ENCODE measurements around the gene ZBTB37.
"Not testable (repeated sequence)": the region's sequence is repeated elsewhere in the genome, so short reads cannot be mapped to it uniquely, and the experiment has no call there.

Gene ZBTB37

DNA sequence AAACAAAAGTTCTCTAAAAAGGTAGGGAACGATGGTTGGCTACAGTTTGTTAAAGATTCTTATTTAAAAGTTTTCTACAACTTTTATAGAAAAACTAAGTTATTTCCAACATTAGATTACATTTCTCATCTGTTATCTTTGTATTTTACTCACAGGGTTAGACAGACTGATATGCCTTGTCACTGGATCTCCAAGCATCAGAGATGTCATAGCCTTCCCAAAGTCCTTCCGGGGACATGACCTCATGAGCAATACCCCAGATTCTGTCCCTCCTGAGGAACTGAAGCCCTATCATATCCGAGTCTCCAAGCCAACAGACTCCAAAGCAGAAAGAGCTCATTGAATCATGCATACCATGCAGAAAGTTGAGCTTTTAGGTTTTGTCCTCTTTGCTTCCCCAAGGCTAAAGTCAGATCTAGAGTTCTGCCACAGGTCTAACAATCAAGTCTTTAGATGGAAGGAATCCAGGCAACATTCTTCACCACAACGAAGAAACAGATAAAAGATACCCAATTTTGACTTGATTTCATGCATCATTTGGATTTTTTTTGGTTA, 10.7 kb upstream of the ZBTB37 start:
- Histone ChIP-seq H3K27me3 (no peaks in the 10 kb centered on the region), H3K9me3 (no peaks in the 10 kb centered on the region), H3K36me3 (peaks cover 47% of the 10 kb centered on the region), H3K4me1 (ENCODE audit: control insufficient read depth in 1 of 2, insufficient read depth in 1 of 2, low read depth in 1 of 2, low read length in 1 of 2) (no peaks in the 10 kb centered on the region), H3K27ac (no peak overlapping the region), H3K4me3 (ENCODE audit: low read depth in 1 of 2, low read length in 1 of 2) (no peak overlapping the region)
- TF ChIP-seq, protein P1, sequence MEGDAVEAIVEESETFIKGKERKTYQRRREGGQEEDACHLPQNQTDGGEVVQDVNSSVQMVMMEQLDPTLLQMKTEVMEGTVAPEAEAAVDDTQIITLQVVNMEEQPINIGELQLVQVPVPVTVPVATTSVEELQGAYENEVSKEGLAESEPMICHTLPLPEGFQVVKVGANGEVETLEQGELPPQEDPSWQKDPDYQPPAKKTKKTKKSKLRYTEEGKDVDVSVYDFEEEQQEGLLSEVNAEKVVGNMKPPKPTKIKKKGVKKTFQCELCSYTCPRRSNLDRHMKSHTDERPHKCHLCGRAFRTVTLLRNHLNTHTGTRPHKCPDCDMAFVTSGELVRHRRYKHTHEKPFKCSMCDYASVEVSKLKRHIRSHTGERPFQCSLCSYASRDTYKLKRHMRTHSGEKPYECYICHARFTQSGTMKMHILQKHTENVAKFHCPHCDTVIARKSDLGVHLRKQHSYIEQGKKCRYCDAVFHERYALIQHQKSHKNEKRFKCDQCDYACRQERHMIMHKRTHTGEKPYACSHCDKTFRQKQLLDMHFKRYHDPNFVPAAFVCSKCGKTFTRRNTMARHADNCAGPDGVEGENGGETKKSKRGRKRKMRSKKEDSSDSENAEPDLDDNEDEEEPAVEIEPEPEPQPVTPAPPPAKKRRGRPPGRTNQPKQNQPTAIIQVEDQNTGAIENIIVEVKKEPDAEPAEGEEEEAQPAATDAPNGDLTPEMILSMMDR (IDR thresholded peaks at IDR 0.05): no peak

DNA sequence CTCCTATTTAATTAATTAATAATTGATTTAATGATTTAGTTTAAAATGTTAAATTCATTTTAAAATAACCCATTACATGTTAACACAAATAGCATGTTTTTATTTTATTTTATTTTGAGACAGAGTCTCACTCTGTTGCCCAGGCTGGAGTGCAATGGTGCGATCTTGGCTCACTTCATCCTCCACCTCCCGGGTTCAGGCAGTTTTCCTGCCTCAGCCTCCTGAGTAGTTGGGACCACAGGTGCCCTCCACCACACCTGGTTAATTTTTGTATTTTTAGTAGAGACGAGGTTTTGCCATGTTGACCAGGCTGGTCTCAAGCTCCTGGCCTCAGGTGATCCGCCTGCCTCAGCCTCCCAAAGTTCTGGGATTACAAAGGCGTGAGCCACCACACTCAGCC, 8.6 kb upstream of the ZBTB37 start:
- not testable (repeated sequence) for H3K4me1 ChIP-seq (ENCODE audit: control insufficient read depth in 1 of 2, insufficient read depth in 1 of 2, low read depth in 1 of 2, low read length in 1 of 2); H3K27ac ChIP-seq; H3K4me3 ChIP-seq (ENCODE audit: low read depth in 1 of 2, low read length in 1 of 2); H3K9me3 ChIP-seq; H3K27me3 ChIP-seq
- peaks cover 47% of the 10 kb centered on the region for H3K36me3 ChIP-seq

DNA sequence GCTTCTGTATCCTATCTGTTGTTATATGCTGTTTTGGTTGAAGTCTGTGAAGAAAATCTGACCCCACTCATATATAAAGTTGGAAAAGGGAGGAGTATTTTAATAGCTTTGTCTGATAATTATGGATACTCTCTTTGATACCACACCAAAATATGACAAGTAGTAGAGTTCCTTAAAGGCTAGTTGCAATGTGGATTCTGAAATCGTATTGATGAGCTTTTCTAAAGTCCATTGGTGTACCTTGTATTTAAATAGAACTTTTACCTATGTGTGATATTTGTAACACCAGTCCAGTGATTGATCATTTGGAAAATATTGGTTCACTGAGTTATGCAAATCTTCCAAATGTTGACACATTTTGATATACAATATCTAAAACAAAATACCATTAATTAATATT, 8.1 kb upstream of the ZBTB37 start:
- no peak overlapping the region for H3K27ac ChIP-seq
- no peaks in the 10 kb centered on the region for H3K9me3 ChIP-seq
- no peaks in the 10 kb centered on the region for H3K27me3 ChIP-seq
- TF ChIP-seq, protein P1 (IDR thresholded peaks at IDR 0.05): no peak
- H3K36me3 ChIP-seq: peaks cover 50% of the 10 kb centered on the region
- H3K4me3 ChIP-seq (ENCODE audit: low read depth in 1 of 2, low read length in 1 of 2): no peak overlapping the region
- peaks cover 0 to 4% of the 10 kb centered on the region in 2 experiments for H3K4me1 ChIP-seq (ENCODE audit: control insufficient read depth in 1 of 2, insufficient read depth in 1 of 2, low read depth in 1 of 2, low read length in 1 of 2)

DNA sequence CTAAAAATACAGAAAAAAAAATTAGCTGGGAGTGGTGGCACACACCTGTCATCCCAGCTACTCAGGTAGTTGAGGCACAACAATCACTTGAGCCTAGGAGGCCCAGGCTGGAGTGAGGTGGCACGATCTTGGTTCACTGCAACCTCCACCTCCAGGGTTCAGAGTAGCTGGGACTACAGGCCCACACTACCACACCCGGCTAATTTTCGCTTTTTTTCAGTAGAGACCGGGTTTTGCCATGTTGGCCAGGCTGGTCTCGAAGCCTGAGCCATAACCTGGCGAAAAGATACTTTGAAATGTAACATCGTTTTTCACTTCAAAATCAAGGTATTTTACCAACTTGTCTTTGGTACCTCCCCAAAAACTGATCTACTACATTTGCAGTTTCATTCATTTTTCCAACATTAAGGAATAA, 6.4 kb upstream of the ZBTB37 start:
- H3K27me3 ChIP-seq: no peaks in the 10 kb centered on the region
- peaks cover 46% of the 10 kb centered on the region for H3K36me3 ChIP-seq
- H3K27ac ChIP-seq: no peak overlapping the region
- no peak overlapping the region for H3K4me3 ChIP-seq (ENCODE audit: low read depth in 1 of 2, low read length in 1 of 2)
- H3K4me1 ChIP-seq (ENCODE audit: control insufficient read depth in 1 of 2, insufficient read depth in 1 of 2, low read depth in 1 of 2, low read length in 1 of 2): peaks cover 11 to 19% of the 10 kb centered on the region in 2 experiments
- H3K9me3 ChIP-seq: no peaks in the 10 kb centered on the region
- TF ChIP-seq, protein P1 (IDR thresholded peaks at IDR 0.05): no peak

DNA sequence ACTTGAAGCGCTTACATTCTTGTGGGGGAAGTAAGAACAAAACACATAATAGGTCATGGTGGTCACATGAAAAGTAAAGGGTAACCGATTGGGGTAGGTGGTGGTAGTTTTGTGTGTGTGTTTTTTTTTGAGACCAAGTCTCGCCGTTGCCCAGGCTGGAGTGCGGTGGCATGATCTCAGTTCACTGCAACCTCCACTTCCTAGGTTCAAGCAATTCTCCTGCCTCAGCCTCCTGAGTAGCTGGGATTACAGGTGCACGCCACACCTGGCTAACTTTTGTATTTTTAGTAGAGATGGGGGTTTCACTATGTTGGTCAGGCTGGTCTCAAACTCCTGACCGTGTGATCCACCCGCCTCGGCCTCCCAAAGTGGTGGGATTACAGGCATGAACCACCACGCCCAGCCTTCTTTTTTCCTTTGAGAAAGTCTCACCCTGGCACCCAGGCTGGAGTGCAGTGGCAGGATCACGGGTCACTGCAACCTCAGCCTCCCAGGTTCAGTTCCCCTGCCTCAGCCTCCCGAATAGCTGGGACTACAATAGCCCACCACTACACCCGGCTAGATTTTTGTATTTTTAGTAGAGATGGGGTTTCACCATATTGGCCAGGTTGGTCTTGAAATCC, 5.9 kb upstream of the ZBTB37 start:
- not testable (repeated sequence) for H3K27me3 ChIP-seq; H3K4me3 ChIP-seq (ENCODE audit: low read depth in 1 of 2, low read length in 1 of 2); H3K27ac ChIP-seq; H3K9me3 ChIP-seq
- Histone ChIP-seq H3K4me1 (ENCODE audit: control insufficient read depth in 1 of 2, insufficient read depth in 1 of 2, low read depth in 1 of 2, low read length in 1 of 2) (peaks cover 16 to 24% of the 10 kb centered on the region in 2 experiments), H3K36me3 (peaks cover 41% of the 10 kb centered on the region)

DNA sequence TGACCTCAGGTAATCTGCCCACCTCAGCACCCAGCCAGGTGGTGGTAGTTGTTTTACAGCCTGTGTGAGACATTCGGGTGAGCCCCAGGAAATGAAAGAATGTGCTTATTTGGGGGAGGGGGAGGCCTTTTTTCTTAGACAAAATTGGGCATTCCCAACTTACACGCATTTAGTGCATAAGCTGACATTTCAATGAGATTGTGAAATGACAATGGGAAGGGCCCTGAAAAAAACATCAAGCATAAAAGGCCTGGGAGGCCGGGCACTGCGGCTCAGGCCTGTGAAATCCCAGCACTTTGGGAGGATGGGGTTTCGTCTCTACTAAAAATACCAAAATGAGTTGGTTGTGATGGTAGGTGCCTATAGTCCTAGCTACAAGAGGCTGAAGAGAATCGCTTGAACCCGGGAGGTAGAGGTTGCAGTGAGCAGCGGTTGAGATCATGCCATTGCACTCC, 5.4 kb upstream of the ZBTB37 start:
- TF ChIP-seq, protein P1 (IDR thresholded peaks at IDR 0.05): no peak
- H3K27ac ChIP-seq: no peak overlapping the region

More for the DNA sequence above, 5.4 kb upstream of the ZBTB37 start:
- H3K9me3 ChIP-seq: no peaks in the 10 kb centered on the region
- peaks cover 36% of the 10 kb centered on the region for H3K36me3 ChIP-seq
- H3K4me3 ChIP-seq (ENCODE audit: low read depth in 1 of 2, low read length in 1 of 2): no peak overlapping the region
- peaks cover 21 to 26% of the 10 kb centered on the region in 2 experiments for H3K4me1 ChIP-seq (ENCODE audit: control insufficient read depth in 1 of 2, insufficient read depth in 1 of 2, low read depth in 1 of 2, low read length in 1 of 2)
- H3K27me3 ChIP-seq: no peaks in the 10 kb centered on the region
